Thoracic aorta (tissue), 2 donors: ENCODE measurements around the gene TAF9B. TPM values are rescaled to one million over a fixed set of nuclear protein-coding genes. Genes with fewer than 3 reads are reported as not detected.
"Not testable (repeated sequence)": the region's sequence is repeated elsewhere in the genome, so short reads cannot be mapped to it uniquely, and the experiment has no call there.

ENCODE experiments used
- ATAC-seq: fragments of 150-250 bp; one replicate; pipeline ENCODE4 v1.8.0; 2017; ENCODE audit warnings: low read depth; ENCODE audit not compliant: insufficient number of reproducible peaks, low FRiP score
- DNase-seq: peaks from one replicate; pipeline ENCODE4 v3.0.0-alpha.2; 2020; ENCODE audit warnings: low spot score
- H3K27ac ChIP-seq, 2 donors: fragments of 200-600 bp; sonication (generic); 1 replicate in 1 of 2; 2 replicates in 1 of 2; pipeline ENCODE4 v1.5.1; 2016; ENCODE audit warnings: mild to moderate bottlenecking in 2 of 2, moderate library complexity in 2 of 2
- H3K27me3 ChIP-seq: fragments of 200-600 bp; sonication (generic); replicated peaks from 2 replicates; pipeline ENCODE4 v1.6.0; 2016; ENCODE audit warnings: mild to moderate bottlenecking; ENCODE audit not compliant: insufficient read depth
- H3K36me3 ChIP-seq: fragments of 200-600 bp; sonication (generic); one replicate; pipeline ENCODE4 v1.5.1; 2016
- H3K4me1 ChIP-seq, 2 donors: fragments of 200-600 bp; sonication (generic); 1 replicate in 1 of 2; 2 replicates in 1 of 2; pipeline versions ENCODE4 v1.5.1 to v1.6.0; 2016; ENCODE audit warnings: low read depth in 2 of 2, mild to moderate bottlenecking in 1 of 2; ENCODE audit not compliant: control insufficient read depth in 1 of 2
- H3K4me3 ChIP-seq: fragments of 200-600 bp; sonication (generic); 2 replicates; pipeline ENCODE4 v1.5.1; 2016; ENCODE audit warnings: mild to moderate bottlenecking
- H3K9me3 ChIP-seq: fragments of 200-600 bp; sonication (generic); 2 replicates; pipeline ENCODE4 v1.5.1; 2016
- total RNA-seq, 2 donors: library from RNA; depleted of rRNA; stranded (reverse); fragments of >200 nt; gene quantifications; one replicate each; pipeline versions ENCODE4 v1.1.0 to v1.2.3, GENCODE V29; 2016
- TF ChIP-seq, protein P1 (sequence below): fragments of 200-600 bp; sonication (generic); IDR thresholded peaks from one replicate; pipeline ENCODE4 v1.5.1; 2019; ENCODE audit warnings: antibody characterized with exemption

Gene TAF9B
- total RNA-seq, 2 donors from 2014 or later, result 14.5 to 15.2 TPM

DNA sequence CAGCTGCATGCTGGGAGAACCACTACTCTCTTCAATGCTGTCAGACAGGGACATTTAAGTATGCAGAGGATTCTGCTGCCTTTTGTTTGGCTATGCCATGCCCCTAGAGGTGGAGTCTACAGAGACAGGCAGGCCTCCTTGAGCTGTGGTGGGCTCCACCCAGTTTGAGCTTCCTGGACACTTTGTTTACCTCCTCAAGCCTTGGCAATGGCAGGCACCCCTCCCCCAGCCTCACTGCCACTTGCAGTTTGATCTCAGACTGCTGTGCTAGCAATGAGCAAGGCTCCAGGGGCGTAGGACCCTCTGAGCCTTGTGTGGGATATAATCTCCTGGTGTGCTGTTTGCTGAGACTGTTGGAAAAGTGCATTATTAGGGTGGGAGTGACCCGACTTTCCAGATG lies 17.9 kb upstream of the TAF9B start:
- H3K36me3 ChIP-seq, ATAC-seq, H3K4me3 ChIP-seq, DNase-seq, H3K27ac ChIP-seq, H3K4me1 ChIP-seq, H3K27me3 ChIP-seq, H3K9me3 ChIP-seq: not testable (repeated sequence)

DNA sequence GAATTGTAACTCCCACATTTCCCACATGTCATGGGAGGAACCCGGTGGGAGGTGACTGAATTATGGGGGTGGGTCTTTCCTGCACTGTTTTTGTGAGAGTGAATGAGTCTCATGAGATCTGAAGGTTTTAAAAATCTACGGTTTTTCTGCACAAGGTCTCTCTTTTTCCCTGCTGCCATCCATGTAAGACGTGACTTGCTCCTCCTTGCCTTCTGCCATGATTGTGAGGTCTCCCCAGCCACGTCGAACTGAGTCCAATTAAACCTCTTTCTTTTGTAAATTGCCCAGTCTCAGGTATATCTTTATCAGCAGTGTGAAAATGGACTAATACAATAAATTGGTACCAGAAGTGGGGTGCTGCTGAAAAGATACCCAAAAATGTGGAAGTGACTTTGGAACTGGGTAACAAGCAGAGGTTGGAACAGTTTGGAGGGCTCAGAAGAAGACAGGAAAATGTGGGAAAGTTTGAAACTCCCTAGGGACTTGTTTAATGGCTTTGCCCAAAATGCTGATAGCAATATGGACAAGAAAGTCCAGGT lies 7.6 kb upstream of the TAF9B start:
- not testable (repeated sequence) for H3K36me3 ChIP-seq

DNA sequence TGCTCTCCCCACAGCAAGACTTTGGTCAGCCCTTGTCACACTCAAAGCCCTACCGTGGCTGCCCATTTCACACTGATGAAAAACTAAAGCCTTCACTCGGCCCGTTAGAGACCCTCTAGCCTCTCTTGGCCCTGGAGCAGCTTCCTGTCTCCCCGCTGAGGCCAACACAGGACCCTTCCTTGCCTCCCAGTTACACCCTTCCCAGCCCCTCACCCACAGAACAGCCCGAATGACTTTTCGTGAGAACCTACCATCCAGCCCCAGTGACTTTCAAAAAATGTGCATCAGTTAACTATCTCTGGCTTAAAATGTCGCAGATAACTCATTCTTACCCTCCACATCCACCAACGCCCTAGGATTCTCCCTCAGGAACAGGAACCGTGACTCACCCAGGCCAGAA lies 756 bp upstream of the TAF9B start:
- Histone ChIP-seq H3K9me3 (no peaks in the 10 kb centered on the region), H3K36me3 (no peaks in the 10 kb centered on the region), H3K27ac (no peak overlapping the region), H3K27me3 (no peaks in the 10 kb centered on the region), H3K4me3 (peak overlapping the region; percentile 84), H3K4me1 (no peaks in the 10 kb centered on the region)
- TF ChIP-seq, protein P1, sequence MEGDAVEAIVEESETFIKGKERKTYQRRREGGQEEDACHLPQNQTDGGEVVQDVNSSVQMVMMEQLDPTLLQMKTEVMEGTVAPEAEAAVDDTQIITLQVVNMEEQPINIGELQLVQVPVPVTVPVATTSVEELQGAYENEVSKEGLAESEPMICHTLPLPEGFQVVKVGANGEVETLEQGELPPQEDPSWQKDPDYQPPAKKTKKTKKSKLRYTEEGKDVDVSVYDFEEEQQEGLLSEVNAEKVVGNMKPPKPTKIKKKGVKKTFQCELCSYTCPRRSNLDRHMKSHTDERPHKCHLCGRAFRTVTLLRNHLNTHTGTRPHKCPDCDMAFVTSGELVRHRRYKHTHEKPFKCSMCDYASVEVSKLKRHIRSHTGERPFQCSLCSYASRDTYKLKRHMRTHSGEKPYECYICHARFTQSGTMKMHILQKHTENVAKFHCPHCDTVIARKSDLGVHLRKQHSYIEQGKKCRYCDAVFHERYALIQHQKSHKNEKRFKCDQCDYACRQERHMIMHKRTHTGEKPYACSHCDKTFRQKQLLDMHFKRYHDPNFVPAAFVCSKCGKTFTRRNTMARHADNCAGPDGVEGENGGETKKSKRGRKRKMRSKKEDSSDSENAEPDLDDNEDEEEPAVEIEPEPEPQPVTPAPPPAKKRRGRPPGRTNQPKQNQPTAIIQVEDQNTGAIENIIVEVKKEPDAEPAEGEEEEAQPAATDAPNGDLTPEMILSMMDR, result no peak
- DNase-seq (no peak), ATAC-seq (no peak)

More for the DNA sequence above, 7.6 kb upstream of the TAF9B start:
- not testable (repeated sequence) for DNase-seq, H3K9me3 ChIP-seq, H3K27ac ChIP-seq, ATAC-seq, H3K27me3 ChIP-seq, H3K4me1 ChIP-seq, H3K4me3 ChIP-seq

DNA sequence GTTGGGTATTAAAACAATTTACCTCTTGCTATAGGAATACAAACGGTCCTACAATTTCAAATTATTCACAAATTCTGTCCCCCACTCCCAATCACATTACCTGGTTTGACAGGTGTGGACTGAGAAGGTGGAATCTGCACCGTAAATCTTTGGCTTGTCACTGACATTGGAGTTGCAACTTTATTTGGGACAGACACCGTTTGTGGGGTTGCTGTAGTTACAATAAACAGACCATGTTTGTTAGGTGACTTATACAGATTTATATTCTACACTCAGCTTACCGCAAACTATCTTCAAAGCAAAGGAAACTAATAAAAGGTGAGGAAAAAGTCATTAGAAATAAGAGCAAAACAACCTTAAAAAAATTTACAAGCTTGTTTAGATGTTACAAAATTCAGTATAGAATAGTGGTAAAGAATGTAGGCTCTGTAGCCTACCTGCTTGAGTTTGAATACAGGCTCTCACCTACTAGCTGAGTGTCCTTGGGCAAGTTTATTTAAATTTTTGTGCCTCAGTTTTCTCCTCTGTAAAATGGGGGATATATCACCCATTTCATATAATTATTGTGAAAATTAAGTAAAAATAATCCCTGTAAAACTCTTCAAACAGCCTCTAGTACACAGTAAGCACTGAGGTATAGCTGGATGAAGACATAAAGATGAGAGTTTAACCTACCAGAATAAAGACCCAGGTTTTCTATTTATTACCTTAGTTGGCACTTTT lies 6.1 kb downstream of the TAF9B start:
- DNase-seq (no peak), ATAC-seq (no peak)
- no peak overlapping the region for H3K27ac ChIP-seq

DNA sequence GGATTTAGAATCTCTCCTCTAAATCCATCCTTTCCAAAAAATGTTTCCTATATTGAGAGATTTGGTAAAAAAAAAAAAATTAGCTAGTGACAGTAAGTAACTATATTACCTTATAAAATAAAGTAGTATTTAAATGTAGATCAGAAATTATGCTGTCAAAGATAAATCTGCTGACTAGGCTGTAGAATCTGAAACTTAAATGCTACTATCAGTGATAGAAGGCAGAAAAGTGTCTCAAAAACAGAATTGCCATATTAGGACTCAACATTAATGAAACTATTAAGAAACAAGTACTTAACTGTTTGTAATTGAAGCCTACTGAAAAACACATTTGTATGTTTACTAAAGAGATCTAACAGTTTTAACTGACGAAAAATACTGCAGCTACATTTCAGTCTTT lies 8.3 kb downstream of the TAF9B start:
- no peaks in the 10 kb centered on the region for H3K4me1 ChIP-seq
- no peak for ATAC-seq
- TF ChIP-seq, protein P1, result no peak

More for the DNA sequence above, 6.1 kb downstream of the TAF9B start:
- H3K36me3 ChIP-seq, result no peaks in the 10 kb centered on the region
- no peaks in the 10 kb centered on the region for H3K9me3 ChIP-seq
- H3K27me3 ChIP-seq, result no peaks in the 10 kb centered on the region
- no peak overlapping the region for H3K4me3 ChIP-seq
- H3K4me1 ChIP-seq, result no peaks in the 10 kb centered on the region
- TF ChIP-seq, protein P1, result no peak

DNA sequence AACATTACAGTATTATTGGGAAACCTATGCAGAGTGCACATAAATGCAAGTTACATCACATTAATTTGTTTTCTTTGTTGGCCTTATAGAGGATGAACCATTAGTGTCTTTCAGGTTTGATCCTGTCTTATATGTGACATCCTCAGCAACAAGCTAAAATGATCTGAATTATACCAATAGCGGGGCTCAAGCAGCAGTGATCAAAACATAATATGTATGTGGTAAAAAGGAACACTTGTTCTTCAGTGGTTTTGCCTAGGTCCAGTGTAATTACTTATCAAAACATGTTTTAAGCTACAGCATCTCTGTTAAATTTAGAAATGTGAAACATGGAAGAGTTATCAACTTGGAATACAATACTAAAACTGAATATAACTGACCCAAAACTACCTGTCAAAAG lies 9.1 kb downstream of the TAF9B start:
- ATAC-seq (no peak), DNase-seq (no peak)
- Histone ChIP-seq H3K4me3 (no peak overlapping the region), H3K27me3 (no peaks in the 10 kb centered on the region), H3K27ac (no peak overlapping the region), H3K4me1 (no peaks in the 10 kb centered on the region), H3K36me3 (peaks cover 4% of the 10 kb centered on the region), H3K9me3 (no peaks in the 10 kb centered on the region)
- TF ChIP-seq, protein P1, result no peak

More for the DNA sequence above, 8.3 kb downstream of the TAF9B start:
- DNase-seq, result no peak
- Histone ChIP-seq H3K9me3 (no peaks in the 10 kb centered on the region), H3K27ac (no peak overlapping the region), H3K4me3 (no peak overlapping the region), H3K36me3 (no peaks in the 10 kb centered on the region), H3K27me3 (no peaks in the 10 kb centered on the region)
